CD4-positive, alpha-beta T cell treated with Interferon gamma for 1 hour (primary cell): Measurements from ENCODE around the gene RTP1.
"Not testable (repeated sequence)": the region's sequence is repeated elsewhere in the genome, so short reads cannot be mapped to it uniquely, and the experiment has no call there.

Experiments used
- DNase-seq: peaks from one replicate; pipeline ENCODE4 v3.0.0-alpha.2; 2020

Gene RTP1, protein sequence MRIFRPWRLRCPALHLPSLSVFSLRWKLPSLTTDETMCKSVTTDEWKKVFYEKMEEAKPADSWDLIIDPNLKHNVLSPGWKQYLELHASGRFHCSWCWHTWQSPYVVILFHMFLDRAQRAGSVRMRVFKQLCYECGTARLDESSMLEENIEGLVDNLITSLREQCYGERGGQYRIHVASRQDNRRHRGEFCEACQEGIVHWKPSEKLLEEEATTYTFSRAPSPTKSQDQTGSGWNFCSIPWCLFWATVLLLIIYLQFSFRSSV

DNA sequence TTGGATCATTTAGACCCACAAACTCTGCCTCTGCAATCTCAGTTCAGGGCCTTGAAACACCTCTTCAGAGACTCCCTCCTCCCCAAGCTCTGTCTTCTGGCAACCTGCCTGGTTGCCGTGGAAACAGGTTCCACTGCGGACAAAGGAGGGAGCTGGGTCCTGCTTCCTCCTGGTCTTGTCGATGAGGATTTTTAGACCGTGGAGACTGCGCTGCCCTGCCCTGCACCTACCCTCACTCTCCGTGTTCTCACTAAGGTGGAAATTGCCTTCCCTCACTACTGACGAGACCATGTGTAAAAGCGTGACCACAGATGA lies at the start of gene RTP1:
Gene RTP1, plus strand, starts transcription at position 152 of the 315 bp plus-strand sequence. Its CDS starts 30 bp downstream, at position 182.
- no peak for DNase-seq

GRCh38 chr3:187150186-187150585 lies 47.1 kb upstream of the RTP1 start:
- no peak for DNase-seq

GRCh38 chr3:187150599-187150998 lies 46.7 kb upstream of the RTP1 start:
- peak; percentile 61 for DNase-seq

- DNase-seq: no peak
Measured at GRCh38 chr3:187161556-187161955, 35.7 kb upstream of the RTP1 start.

GRCh38 chr3:187162265-187162953 lies 34.9 kb upstream of the RTP1 start:
- DNase-seq: no peak

DNA sequence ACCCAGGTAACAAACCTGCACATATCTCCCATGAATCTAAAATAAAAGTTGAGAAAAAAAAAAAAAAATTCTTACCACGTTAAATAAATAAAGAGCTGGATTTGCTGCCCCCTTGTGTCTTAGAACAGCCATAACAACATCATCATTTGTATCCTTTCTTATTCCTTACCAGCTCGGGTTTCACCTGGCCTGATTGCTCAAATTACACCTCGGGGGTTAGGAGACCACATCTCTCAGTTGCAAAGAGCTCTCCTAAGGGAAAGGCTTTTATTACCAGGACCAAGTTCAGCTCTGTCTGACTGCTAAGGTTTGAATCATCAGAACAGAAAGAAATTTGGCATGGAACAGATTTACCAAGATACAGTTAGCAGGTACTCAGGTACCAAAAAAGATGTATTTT lies 32.1 kb upstream of the RTP1 start:
- DNase-seq: no peak

DNA sequence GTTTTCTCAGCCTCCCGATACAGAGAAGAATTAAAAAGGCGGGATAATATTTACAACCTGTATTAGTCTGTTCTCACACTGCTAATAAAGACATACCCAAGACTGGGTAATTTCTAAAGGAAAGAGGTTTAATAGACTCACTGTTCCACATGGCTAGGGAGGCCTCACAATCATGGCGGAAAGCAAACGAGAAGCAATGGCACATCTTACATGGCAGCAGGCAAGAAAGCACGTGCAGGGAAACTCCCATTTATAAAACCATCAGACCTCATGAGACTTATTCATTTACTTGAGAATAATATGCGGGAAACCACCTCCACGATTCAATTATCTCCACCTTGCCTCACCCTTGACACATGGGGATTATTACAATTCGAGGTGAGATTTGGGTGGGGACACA lies 30.5 kb upstream of the RTP1 start:
- no peak for DNase-seq

GRCh38 chr3:187167777-187168176 lies 29.5 kb upstream of the RTP1 start:
- DNase-seq: no peak

- DNase-seq: no peak
Measured at GRCh38 chr3:187169231-187169960, 27.9 kb upstream of the RTP1 start.

DNA sequence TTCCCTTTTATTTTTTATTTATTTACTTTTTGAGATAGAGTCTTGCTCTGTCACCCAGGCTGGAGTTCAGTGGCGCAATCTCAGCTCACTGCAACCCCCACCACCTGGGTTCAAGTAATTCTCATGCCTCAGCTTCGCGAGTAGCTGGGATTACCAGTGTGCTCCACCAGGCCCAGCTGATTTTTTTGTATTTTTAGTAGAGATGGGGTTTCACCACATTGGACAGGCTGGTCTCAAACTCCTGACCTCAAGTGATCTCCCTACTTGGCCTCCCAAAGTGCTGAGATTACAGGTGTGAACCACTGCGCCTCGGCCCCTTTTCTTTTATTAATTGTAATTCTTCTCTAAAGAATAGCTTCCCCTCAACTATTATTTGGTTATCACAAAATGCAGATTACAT lies 26.4 kb upstream of the RTP1 start:
- not testable (repeated sequence) for DNase-seq

DNA sequence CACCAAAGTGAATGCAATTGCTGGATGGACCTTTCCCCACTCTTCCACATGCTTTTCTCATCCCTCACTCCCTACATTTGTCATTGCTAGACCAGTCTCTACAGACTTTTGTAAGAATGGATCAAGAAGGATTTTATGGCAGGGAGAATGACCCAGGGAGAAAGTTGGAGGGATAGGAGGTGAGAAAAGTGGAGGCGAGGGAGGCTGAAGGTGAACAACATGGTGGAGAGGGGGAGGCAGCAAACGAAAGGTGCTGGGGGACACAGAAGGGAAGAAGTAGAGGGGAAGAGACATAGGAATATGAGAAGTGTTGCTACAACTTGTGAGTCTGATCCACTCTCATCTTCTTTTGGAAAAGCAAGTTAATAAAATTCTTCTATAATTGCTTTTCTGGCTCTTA lies 24.4 kb upstream of the RTP1 start:
- DNase-seq: no peak

DNA sequence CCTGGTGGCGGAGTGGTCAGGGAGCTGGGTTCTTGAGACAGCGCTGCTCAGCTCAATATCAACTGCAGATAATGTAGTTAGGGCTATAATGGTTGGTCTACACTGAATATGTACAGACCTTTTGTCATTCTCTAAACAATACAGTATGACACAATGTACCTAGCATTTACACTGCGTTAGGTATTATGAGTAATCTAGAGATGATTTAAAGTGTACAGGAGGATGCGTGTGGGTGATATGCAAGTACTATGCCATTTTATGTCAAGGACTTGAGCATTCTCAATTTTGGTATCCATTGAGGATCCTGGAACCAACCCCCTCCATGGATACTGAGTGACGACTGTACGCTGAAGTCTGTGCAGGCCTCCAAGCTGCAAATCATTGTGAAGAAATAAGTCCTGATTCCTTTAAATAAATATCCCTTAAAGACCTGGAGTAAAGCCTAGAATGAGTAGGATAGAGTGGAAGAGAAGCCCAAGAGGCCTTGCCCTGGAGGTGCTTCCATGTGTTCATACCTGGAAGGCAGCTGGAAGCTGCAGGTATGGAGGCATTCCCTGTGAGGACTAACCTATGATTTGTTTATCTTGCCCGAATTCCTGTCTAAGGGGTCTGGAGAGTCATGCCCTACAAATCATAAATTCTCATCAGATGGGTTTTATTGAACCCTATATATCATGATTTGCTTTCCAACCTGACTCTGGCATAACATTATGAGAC lies 15.7 kb upstream of the RTP1 start:
- no peak for DNase-seq

DNA sequence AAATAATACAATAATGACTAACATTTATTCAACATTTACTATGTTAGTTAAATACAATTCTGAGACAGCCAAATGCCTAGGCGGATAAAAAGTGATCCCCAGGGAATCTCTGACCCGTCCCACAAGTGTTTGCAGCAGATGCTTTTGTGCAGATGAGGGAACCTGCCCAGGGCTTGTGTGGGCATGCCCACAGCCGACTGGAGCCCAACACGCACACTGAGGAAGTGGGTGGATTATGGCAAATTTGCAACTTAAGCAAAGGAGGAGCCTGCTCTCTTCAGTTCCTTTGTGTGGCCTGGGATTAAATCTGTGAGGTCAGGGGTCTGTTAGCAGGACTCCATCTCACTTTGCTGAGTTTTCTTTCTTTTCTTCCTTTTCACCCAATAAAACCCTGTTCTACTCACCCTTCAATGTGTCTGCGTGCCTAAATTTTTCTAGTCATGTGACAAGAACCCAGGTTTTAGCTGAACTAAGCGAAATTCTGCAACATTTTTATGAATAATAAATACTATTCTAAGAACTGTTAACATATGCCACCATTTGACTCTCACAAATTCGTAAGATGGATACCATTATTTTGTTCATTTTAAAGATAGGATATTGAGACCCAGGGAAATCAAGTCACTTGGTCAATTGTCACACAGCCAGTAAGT lies 13.9 kb upstream of the RTP1 start:
- DNase-seq: no peak

- DNase-seq: no peak
Measured at GRCh38 chr3:187183903-187184302, 13.4 kb upstream of the RTP1 start.

GRCh38 chr3:187185759-187186158 lies 11.5 kb upstream of the RTP1 start:
- DNase-seq: no peak

DNA sequence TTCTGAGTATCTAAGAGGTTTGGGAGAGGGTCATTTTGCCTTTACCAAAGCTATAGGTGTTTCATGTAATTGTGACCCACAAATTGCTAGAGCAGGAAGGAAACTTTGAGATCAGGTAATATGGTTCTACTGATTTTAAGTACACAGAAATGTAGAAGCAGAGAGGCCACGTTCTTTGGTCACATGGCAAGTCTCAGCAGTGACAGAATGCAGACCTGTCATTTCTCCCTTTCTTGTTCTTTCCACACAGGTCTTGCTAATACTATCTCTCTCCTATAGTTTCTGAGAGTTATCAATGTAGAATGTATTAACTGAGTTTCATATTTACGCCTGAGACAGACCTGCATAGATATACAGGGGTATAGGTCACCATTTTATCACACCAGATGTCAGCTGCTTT lies 10.9 kb upstream of the RTP1 start:
- no peak for DNase-seq

DNA sequence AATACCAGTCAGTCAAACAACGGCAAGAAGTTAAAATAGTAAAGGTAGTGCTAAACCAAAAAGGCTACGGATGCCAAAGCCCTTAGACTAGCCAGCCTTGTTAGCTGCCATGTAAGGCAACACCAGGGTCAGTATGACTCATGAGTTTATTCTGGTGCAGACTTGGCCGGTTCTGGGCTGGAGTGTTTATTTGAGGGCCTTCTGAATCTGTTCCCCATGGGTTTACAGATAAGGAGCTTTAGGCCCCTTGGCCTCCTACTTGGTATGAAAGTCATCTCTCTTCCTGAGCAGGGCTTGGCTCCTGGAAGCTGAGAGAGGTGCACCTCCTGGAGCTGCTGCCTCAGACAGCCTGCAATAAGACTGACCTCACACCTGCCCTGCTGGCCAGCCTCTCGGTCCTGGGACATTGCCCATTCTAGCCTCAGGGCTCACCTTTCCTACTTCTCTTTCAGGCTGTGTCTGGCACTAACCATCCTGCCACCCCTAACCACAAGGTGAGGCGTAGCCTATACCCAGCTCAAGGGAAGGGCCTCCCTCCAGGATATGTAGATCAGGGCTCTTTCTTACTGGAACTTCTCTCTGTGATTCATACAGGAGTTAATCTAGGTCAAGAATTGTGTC lies 10.4 kb upstream of the RTP1 start:
- no peak for DNase-seq

DNA sequence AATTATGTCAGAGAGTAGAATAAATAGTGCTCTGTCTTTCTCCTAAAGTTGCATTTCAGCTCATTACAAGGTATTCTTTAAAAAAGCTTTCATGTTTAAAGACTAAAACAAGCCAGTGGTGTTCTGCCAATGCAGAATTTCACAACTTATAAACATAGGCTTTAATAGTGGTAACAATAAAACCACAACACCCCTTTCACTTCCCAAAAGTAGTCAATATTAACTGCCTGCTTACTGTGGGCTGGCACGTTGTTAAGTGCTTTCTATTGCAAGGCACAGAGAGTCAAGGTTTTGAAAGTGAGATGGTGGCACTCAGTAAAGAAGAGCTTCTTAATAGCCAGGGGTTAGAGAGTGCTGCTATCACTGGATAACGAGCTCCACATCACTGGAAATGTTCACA lies 8.4 kb upstream of the RTP1 start:
- no peak for DNase-seq

- no peak for DNase-seq
Measured at GRCh38 chr3:187191271-187191670, 6.0 kb upstream of the RTP1 start.

DNA sequence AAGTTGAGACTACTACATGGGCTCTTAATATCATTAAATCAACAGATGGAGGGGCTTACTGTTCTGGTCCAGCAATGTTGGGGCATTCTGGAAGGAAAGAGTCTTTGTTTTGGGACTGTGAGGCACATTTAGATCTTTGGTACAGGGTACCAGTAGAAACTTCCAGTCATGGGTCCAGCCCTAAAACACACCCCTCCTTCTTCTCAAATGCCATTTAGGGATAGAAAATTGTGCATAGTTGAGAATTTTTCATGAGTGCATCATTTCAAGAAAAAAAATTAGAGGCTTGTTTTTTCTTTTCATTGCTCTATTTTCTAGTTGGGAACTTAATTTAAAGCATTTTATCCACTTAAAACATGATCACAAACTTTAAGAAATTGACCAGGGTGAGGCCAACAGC lies 4.1 kb upstream of the RTP1 start:
- DNase-seq: no peak

GRCh38 chr3:187196573-187197334 lies 532 bp upstream of the RTP1 start:
- DNase-seq: no peak

GRCh38 chr3:187198490-187198889 lies 1.2 kb downstream of the RTP1 start:
- no peak for DNase-seq
